Measurements from ENCODE around the gene SIAH1.
"Not testable (repeated sequence)": the region's sequence is repeated elsewhere in the genome, so short reads cannot be mapped to it uniquely, and the experiment has no call there.

Gene SIAH1

DNA sequence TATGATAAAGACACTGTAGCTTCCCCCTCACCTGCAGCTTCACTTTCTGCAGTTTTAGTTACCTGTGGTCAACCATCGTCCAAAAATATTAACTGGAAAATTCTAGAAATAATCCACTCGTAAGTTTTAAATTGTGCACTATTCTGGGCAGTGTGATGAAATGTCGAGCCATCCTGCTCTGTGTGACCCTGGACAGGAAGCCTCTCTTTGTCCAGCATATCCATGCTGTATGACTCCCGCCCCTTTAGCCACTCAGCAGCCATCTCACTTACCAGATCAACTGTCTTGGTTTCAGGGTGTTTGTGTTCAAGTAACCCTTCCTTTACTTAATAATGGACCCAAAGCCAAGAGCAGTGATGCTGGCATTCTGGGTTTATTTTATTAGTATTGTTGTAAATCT is 56.1 kb downstream of the SIAH1 start:
- no peak for DNase-seq

DNA sequence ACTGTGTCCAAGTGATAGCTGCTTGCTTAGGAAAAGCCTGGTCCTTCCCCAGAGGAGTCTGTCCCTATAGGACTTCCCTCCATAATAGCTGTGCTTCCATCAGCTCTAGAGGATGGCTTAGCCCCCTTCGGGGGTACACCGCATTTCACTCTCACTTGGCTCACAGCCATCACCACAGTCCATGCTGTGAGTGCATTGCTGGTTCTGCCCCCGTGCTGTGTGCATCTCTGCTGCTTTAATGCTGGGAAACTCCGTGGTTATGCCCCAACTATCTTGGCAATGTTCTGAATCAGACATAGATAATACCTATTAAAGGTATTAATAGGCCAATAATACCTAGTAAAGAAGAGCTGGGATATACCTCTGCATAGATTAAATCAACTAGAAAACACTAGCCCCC is 58.3 kb downstream of the SIAH1 start:
- DNase-seq: no peak

DNA sequence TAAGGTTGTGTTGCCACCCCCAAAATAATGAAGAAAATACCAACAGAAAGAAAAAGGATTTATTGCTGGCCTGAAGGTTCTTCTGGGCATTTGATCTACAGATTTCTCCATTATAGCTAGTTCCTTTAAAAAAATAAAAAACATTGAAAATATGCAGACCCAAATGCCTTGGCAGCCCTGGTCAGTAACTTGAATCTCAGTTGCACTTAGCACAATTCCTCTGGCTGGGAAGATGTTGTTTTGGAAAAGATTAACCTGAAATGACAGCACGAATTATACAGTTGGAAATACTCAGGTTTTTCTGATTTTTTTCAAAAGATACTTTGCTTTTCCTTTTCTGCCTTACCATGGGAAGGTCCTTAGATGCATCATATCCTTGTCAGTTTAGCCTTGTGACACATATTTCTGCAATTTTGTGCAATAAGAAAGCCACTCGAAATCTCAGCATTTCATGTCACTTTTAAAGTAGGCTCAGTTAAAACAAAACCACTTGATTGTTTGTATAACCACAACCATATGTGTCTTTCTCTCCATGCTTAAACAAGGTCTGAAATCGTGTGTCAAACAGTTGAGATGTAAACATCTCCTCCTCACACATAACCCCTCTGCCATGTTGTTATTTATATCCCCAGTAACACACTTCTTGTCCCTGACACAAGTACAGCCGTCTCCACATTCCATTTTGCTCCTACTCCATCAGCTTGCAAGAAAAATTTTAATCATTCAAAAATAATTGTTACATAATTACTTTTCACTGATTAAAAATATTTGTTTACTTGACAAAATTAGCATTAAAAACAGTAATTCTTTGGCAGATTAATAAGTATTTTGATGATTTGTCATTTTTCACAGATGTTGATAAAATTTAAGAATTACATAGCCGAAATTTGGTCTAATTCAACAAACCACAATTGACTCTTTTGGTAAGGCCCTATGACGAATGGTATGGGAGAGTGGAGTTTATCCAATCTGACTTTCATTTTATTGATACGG is 61.1 kb downstream of the SIAH1 start:
- DNase-seq: no peak

- no peak for DNase-seq
Measured at GRCh38 chr16:48321317-48322036, 63.7 kb downstream of the SIAH1 start.

- DNase-seq: no peak
Measured at GRCh38 chr16:48318630-48319029, 66.6 kb downstream of the SIAH1 start.

DNA sequence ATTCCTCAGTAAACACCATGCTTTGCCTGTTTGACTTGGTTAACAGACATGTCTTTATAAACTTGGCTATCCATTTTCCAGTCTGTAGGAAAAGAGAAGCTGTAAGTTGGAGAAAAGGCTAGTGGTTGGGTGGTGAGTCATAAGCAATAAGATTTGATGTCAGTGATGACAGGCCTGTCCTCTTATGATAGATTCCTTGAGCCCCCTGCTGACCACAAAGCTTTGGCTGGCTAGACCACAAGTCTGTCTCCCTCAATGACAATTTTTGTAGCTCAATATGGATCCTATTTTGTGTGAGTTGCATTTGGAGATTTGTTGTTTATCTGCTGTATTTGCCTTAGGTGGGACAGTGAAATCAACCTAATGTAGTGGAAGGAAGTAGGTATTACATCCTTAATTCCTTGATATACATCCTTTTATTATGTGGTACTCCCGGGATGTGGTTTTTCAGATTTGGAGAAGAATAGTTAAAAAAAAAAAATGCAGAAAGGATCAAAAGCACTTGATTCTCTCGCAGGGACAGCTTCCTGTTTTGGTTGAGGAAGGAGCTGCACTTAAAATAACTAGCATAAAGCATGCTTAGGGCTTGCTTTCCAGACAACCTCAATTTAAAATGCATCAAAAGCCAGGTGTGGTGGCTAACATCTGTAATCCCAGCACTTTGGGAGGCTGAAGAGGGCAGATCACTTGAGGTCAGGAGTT is 67.4 kb downstream of the SIAH1 start:
- no peak for DNase-seq

DNA sequence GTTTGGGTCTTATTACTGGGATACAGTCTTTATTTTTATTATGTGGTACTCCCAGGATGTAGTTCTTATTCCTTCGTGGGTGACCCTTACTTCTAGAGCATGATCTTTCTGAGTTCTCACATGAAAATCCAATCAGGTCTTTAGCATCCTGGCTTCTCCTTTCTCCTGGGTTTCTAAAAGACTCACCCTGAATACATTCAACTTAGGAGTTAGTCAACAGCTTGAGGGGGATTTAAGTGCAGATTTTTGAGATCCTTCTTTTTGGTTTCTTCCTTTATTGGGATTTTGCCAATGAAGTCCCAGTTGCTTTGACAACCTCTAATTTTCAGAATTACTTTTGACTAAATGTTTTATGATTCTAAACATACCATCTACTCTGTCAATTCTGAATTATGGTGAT is 68.2 kb downstream of the SIAH1 start:
- no peak for DNase-seq

DNA sequence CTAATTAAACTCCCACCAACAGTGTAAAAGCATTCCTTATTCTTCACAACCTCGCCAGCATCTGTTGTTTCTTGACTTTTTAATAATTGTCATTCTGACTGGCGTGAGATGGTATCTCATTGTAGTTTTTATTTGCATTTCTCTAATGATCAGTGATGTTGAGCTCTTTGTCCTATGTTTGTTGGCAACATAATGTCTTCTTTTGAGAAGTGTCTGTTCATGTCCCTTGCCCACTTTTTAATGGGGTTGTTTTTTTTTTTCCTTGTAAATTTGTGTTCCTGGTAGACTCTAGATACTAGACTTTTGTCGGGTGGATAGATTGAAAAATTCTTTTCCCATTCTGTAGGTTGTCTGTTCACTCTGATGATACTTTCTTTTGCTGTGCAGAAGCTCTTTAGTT is 71.3 kb downstream of the SIAH1 start:
- not testable (repeated sequence) for DNase-seq

DNA sequence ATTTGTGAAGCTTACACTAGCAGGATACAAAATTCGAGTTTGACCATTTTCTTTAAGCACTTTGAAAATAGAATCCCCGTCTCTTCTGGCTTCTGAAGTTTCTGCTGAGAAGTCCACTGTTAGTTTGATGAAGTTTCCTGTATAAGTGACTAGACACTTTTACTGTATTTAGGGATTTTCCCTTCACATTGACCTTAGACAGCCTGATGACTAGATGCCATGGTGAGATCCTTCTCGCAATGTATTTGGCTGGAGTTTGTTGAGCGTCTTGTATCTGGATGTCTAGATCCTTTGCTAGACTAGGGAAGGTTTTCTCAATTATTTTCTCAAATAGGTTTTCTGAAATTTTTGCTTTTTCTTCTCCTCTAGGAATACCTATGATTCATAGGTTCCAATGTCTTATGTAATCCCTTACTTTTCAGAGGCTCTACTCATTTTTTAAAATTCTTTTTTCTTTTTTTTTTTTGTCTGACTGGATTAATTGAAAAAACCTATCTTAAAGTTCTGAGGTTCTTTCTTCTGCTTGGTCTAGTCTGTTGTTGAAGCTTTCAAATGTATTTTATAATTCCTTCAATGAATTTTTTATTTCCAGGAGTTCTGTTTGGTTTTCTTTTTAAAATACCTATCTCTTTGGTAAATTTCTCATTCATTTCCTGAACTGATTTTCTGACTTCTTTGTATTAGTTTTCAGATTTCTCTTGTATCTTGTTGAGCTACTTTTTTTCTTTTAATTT is 74.1 kb downstream of the SIAH1 start:
- no peak for DNase-seq

Data from SHP77 (cell line).